HEK293 (cell line): ENCODE measurements around the gene NID2.

ENCODE experiments used
- CTCF ChIA-PET: fragments of 350-600 bp; formaldehyde crosslinking; extraction: SDS; loops from one replicate; lab custom pipeline; 2021; ENCODE audit warnings: antibody characterized with exemption; lab: Yijun Ruan, JAX
- POLR2A ChIA-PET: fragments of 300-600 bp; formaldehyde crosslinking; extraction: SDS; loops from one replicate; lab custom pipeline; 2020; ENCODE audit warnings: antibody characterized with exemption, inconsistent platforms; lab: Yijun Ruan, JAX
- H3K27ac ChIP-seq: fragments of 200-500 bp; sonication (Bioruptor generic); 2 replicates; pipeline ENCODE4 v1.5.1; 2014; ENCODE audit warnings: low read depth, low read length, control low read depth, inconsistent platforms; ENCODE audit errors: extremely low read depth
- H3K36me3 ChIP-seq, 2 experiments: fragments of 200-500 bp in 1 of 2; sonication (Bioruptor generic) in 1 of 2; 1 replicate in 1 of 2; 2 replicates in 1 of 2; pipeline ENCODE4 v1.5.1; 2014 to 2017; ENCODE audit warnings: inconsistent platforms in 2 of 2, low read length in 2 of 2; ENCODE audit not compliant: control insufficient read depth in 2 of 2, insufficient read depth in 1 of 2
- H3K4me1 ChIP-seq: fragments of 200-500 bp; sonication (Bioruptor generic); 2 replicates; pipeline ENCODE4 v1.5.1; 2014; ENCODE audit warnings: mild to moderate bottlenecking, low read length, inconsistent platforms; ENCODE audit not compliant: control insufficient read depth, insufficient read depth
- H3K4me3 ChIP-seq: 2 replicates; pipeline ENCODE4 v1.5.1; 2011; ENCODE audit warnings: low read depth, mild to moderate bottlenecking, control low read depth, low read length, moderate library complexity
- H3K9me3 ChIP-seq: fragments of 200-500 bp; sonication (Bioruptor generic); 2 replicates; pipeline ENCODE4 v1.5.1; 2014; ENCODE audit warnings: low read depth, low read length, inconsistent platforms; ENCODE audit not compliant: control insufficient read depth, insufficient read depth
- CTCF ChIP-seq: fragments of 450-650 bp; formaldehyde crosslinking; IDR thresholded peaks from 2 replicates; pipeline ENCODE4 v1.5.1; 2016; ENCODE audit warnings: missing biosample characterization, missing genetic modification characterization
- GLI2 ChIP-seq: fragments of 450-650 bp; formaldehyde crosslinking; IDR thresholded peaks from 2 replicates; pipeline ENCODE4; 2017; ENCODE audit warnings: missing biosample characterization, missing genetic modification characterization, low read depth, borderline replicate concordance
- HOXA7 ChIP-seq: sonication (generic); formaldehyde crosslinking; IDR thresholded peaks from 2 replicates; pipeline ENCODE4 v1.8.1; 2022; ENCODE audit warnings: missing genetic modification reagents, borderline replicate concordance
- RBAK ChIP-seq: fragments of 450-650 bp; formaldehyde crosslinking; IDR thresholded peaks from 2 replicates; pipeline ENCODE4 v1.5.1; 2016; ENCODE audit warnings: missing biosample characterization, missing genetic modification characterization
- SCRT2 ChIP-seq: fragments of 450-650 bp; formaldehyde crosslinking; IDR thresholded peaks from 2 replicates; pipeline ENCODE4 v1.5.1; 2016; ENCODE audit warnings: missing biosample characterization, missing genetic modification characterization
- SP2 ChIP-seq: fragments of 450-650 bp; formaldehyde crosslinking; IDR thresholded peaks from 2 replicates; pipeline ENCODE4 v1.5.1; 2016; ENCODE audit warnings: missing biosample characterization, missing genetic modification characterization
- YY2 ChIP-seq: fragments of 450-650 bp; formaldehyde crosslinking; IDR thresholded peaks from 2 replicates; pipeline ENCODE4 v1.5.1; 2016; ENCODE audit warnings: missing biosample characterization, missing genetic modification characterization
- ZEB2 ChIP-seq: fragments of 450-650 bp; formaldehyde crosslinking; IDR thresholded peaks from 2 replicates; pipeline ENCODE4 v1.5.1; 2016; ENCODE audit warnings: missing biosample characterization, missing genetic modification characterization
- ZIC2 ChIP-seq: fragments of 450-650 bp; formaldehyde crosslinking; IDR thresholded peaks from 2 replicates; pipeline ENCODE4 v1.5.1; 2016; ENCODE audit warnings: missing biosample characterization, missing genetic modification characterization
- ZNF138 ChIP-seq: fragments of 450-650 bp; formaldehyde crosslinking; IDR thresholded peaks from 2 replicates; pipeline ENCODE4 v1.5.1; 2016; ENCODE audit warnings: missing biosample characterization, missing genetic modification characterization, borderline replicate concordance
- ZNF169 ChIP-seq: fragments of 450-650 bp; formaldehyde crosslinking; IDR thresholded peaks from 2 replicates; pipeline ENCODE4 v1.5.1; 2016; ENCODE audit warnings: missing biosample characterization, missing genetic modification characterization
- ZNF266 ChIP-seq: fragments of 450-650 bp; formaldehyde crosslinking; IDR thresholded peaks from 2 replicates; pipeline ENCODE4 v1.5.1; 2016; ENCODE audit warnings: missing biosample characterization, missing genetic modification characterization, low read depth
- ZNF521 ChIP-seq: fragments of 450-650 bp; formaldehyde crosslinking; IDR thresholded peaks from 2 replicates; pipeline ENCODE4 v1.5.1; 2017; ENCODE audit warnings: missing biosample characterization, mild to moderate bottlenecking, missing genetic modification characterization
- ZNF549 ChIP-seq: fragments of 450-650 bp; IDR thresholded peaks from 2 replicates; pipeline ENCODE4 v1.5.1; 2018; ENCODE audit warnings: missing biosample characterization, missing genetic modification characterization, mild to moderate bottlenecking, inconsistent platforms, moderate library complexity
- TF ChIP-seq, protein P1 (sequence below): fragments of 450-650 bp; formaldehyde crosslinking; IDR thresholded peaks from 2 replicates; pipeline ENCODE4 v1.5.1; 2016; ENCODE audit warnings: missing biosample characterization, missing genetic modification characterization
- TF ChIP-seq, protein P2 (sequence below): fragments of 450-650 bp; formaldehyde crosslinking; IDR thresholded peaks from 2 replicates; pipeline ENCODE4 v1.5.0; 2017; ENCODE audit warnings: missing biosample characterization, missing genetic modification characterization, borderline replicate concordance
- TF ChIP-seq, protein P3 (sequence below): fragments of 450-650 bp; formaldehyde crosslinking; IDR thresholded peaks from 2 replicates; pipeline ENCODE4 v1.5.1; 2017; ENCODE audit warnings: missing biosample characterization, missing genetic modification characterization
- TF ChIP-seq, protein P4 (sequence below): fragments of 450-650 bp; formaldehyde crosslinking; IDR thresholded peaks from 2 replicates; pipeline ENCODE4 v1.5.1; 2016; ENCODE audit warnings: missing biosample characterization, missing genetic modification characterization

Gene NID2

DNA sequence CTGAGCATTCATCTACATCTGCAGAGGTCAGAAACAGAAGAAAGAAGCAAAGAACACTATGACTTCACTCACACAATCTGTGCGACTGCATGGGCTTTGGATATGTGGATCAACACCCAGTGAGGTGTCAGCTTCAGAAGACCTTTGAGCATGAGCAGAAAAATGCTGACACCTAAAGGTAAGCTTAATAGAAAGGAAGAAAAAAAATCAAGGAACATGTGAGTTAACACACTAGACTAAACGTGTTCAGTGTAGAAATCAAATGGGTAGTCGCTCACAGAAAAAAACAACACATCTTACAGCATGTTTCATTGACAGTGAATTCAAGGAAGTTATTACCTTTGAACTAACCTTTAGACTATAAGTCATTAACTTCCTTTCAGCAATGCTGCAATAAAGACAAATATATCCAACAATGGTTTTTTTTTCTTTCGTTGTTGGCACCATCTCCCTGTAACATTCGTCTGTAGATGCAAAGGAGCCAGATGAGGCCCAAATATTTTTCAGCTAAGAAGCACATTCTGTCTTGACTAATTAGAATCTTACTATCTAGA, 48.6 kb downstream of the NID2 start:
- H3K4me1 ChIP-seq = no peaks in the 10 kb centered on the region
- no peaks in the 10 kb centered on the region for H3K9me3 ChIP-seq
- H3K4me3 ChIP-seq = no peak overlapping the region
- no peak overlapping the region for H3K27ac ChIP-seq
- POLR2A ChIA-PET = no interaction called here
- CTCF ChIA-PET = interaction anchor here (0.9 kb wide), 1 partner anchor 23 kb away, joined by 3 read pairs; no protein-coding TSS in a partner anchor
- peaks cover 0 to 10% of the 10 kb centered on the region in 2 experiments; a peak in 1 of 3 replicates for H3K36me3 ChIP-seq
- no peak for TF ChIP-seq ZNF521 (tag by site-specific recombination)
- no peak for TF ChIP-seq SCRT2
- no peak for TF ChIP-seq SP2 (tag by site-specific recombination)
- TF ChIP-seq, protein P1, sequence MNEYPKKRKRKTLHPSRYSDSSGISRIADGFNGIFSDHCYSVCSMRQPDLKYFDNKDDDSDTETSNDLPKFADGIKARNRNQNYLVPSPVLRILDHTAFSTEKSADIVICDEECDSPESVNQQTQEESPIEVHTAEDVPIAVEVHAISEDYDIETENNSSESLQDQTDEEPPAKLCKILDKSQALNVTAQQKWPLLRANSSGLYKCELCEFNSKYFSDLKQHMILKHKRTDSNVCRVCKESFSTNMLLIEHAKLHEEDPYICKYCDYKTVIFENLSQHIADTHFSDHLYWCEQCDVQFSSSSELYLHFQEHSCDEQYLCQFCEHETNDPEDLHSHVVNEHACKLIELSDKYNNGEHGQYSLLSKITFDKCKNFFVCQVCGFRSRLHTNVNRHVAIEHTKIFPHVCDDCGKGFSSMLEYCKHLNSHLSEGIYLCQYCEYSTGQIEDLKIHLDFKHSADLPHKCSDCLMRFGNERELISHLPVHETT = no peak
- no peak for TF ChIP-seq ZNF138 (tag by site-specific recombination)
- no peak for TF ChIP-seq GLI2 (tag by site-specific recombination)
- TF ChIP-seq, protein P2, sequence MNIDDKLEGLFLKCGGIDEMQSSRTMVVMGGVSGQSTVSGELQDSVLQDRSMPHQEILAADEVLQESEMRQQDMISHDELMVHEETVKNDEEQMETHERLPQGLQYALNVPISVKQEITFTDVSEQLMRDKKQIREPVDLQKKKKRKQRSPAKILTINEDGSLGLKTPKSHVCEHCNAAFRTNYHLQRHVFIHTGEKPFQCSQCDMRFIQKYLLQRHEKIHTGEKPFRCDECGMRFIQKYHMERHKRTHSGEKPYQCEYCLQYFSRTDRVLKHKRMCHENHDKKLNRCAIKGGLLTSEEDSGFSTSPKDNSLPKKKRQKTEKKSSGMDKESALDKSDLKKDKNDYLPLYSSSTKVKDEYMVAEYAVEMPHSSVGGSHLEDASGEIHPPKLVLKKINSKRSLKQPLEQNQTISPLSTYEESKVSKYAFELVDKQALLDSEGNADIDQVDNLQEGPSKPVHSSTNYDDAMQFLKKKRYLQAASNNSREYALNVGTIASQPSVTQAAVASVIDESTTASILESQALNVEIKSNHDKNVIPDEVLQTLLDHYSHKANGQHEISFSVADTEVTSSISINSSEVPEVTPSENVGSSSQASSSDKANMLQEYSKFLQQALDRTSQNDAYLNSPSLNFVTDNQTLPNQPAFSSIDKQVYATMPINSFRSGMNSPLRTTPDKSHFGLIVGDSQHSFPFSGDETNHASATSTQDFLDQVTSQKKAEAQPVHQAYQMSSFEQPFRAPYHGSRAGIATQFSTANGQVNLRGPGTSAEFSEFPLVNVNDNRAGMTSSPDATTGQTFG (tag by site-specific recombination) = no peak
- TF ChIP-seq, protein P3, sequence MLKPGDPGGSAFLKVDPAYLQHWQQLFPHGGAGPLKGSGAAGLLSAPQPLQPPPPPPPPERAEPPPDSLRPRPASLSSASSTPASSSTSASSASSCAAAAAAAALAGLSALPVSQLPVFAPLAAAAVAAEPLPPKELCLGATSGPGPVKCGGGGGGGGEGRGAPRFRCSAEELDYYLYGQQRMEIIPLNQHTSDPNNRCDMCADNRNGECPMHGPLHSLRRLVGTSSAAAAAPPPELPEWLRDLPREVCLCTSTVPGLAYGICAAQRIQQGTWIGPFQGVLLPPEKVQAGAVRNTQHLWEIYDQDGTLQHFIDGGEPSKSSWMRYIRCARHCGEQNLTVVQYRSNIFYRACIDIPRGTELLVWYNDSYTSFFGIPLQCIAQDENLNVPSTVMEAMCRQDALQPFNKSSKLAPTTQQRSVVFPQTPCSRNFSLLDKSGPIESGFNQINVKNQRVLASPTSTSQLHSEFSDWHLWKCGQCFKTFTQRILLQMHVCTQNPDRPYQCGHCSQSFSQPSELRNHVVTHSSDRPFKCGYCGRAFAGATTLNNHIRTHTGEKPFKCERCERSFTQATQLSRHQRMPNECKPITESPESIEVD (tag by site-specific recombination) = no peak
- TF ChIP-seq, protein P4, sequence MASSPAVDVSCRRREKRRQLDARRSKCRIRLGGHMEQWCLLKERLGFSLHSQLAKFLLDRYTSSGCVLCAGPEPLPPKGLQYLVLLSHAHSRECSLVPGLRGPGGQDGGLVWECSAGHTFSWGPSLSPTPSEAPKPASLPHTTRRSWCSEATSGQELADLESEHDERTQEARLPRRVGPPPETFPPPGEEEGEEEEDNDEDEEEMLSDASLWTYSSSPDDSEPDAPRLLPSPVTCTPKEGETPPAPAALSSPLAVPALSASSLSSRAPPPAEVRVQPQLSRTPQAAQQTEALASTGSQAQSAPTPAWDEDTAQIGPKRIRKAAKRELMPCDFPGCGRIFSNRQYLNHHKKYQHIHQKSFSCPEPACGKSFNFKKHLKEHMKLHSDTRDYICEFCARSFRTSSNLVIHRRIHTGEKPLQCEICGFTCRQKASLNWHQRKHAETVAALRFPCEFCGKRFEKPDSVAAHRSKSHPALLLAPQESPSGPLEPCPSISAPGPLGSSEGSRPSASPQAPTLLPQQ = no peak
- TF ChIP-seq RBAK (tag by site-specific recombination) = no peak
- TF ChIP-seq CTCF (tag by site-specific recombination) = no peak
- no peak for TF ChIP-seq YY2
- TF ChIP-seq ZIC2 (tag by site-specific recombination) = no peak
- no peak for TF ChIP-seq ZNF266 (tag by site-specific recombination)
- TF ChIP-seq ZEB2 (tag by site-specific recombination) = no peak
- TF ChIP-seq HOXA7 (CRISPR knock-in tag) = no peak
- TF ChIP-seq ZNF169 (tag by site-specific recombination) = no peak
- TF ChIP-seq ZNF549 (tag by site-specific recombination) = no peak
